SH-SY5Y (cell line): Measurements from ENCODE around the gene CRYZL1.

Experiments
- GATA2 ChIP-seq: IDR thresholded peaks from 2 replicates; pipeline ENCODE4 v1.6.1; 2011; ENCODE audit warnings: mild to moderate bottlenecking, low read depth, low read length
- GATA3 ChIP-seq: IDR thresholded peaks from 2 replicates; pipeline ENCODE4 v1.6.1; 2011; ENCODE audit warnings: low read depth, mild to moderate bottlenecking, low read length, moderate library complexity

CRYZL1 gene

GRCh38 chr21:33550772-33551660, 90.5 kb downstream of the CRYZL1 start:
- TF ChIP-seq GATA3: no peak
- TF ChIP-seq GATA2: no peak

- TF ChIP-seq GATA2: no peak
- no peak for TF ChIP-seq GATA3
Measured at GRCh38 chr21:33549848-33550771, 91.4 kb downstream of the CRYZL1 start.

GRCh38 chr21:33546086-33546485, 95.5 kb downstream of the CRYZL1 start:
- TF ChIP-seq GATA3: no peak
- TF ChIP-seq GATA2: no peak

- TF ChIP-seq GATA3 (no peak), GATA2 (no peak)
Measured at GRCh38 chr21:33544451-33545195, 96.9 kb downstream of the CRYZL1 start.

GRCh38 chr21:33543505-33544129, 97.9 kb downstream of the CRYZL1 start:
- TF ChIP-seq GATA3 (no peak), GATA2 (no peak)

GRCh38 chr21:33542640-33543504, 98.7 kb downstream of the CRYZL1 start, which contains the start of gene SON:
Gene SON (plus strand): TSS chr21:33543038. CDS start chr21:33543093, 55 bp downstream.
- TF ChIP-seq GATA3: no peak
- no peak for TF ChIP-seq GATA2

- TF ChIP-seq GATA3 (no peak), GATA2 (no peak)
Measured at GRCh38 chr21:33541756-33542639, 99.5 kb downstream of the CRYZL1 start, which contains the start of gene GART. Gene GART (minus strand): TSS chr21:33542117. CDS start chr21:33539315, 2,802 bp downstream.

- TF ChIP-seq GATA2: no peak
- TF ChIP-seq GATA3: no peak
Measured at GRCh38 chr21:33541105-33541711, 100.3 kb downstream of the CRYZL1 start.

- TF ChIP-seq GATA2 (no peak), GATA3 (no peak)
Measured at GRCh38 chr21:33540711-33541104, 100.8 kb downstream of the CRYZL1 start.

GRCh38 chr21:33539616-33540015, 101.9 kb downstream of the CRYZL1 start:
- TF ChIP-seq GATA2 (no peak), GATA3 (no peak)
